Chondrocyte (in vitro differentiated cells): ENCODE measurements around the gene FRMPD1. TPM values are rescaled to one million over a fixed set of nuclear protein-coding genes. Genes with fewer than 3 reads are reported as not detected.

Source experiments
- DNase-seq: peaks from one replicate; pipeline ENCODE4 v3.0.0; 2021; ENCODE audit warnings: mixed read lengths, low spot score
- H3K27ac Mint-ChIP-seq: one replicate; pipeline ENCODE4 v1.8.0; 2021; ENCODE audit warnings: mild to moderate bottlenecking, moderate library complexity, mixed read lengths; ENCODE audit not compliant: unreplicated experiment
- H3K27me3 Mint-ChIP-seq: 2 replicates; pipeline ENCODE4 v1.8.0; 2021; ENCODE audit warnings: low read depth, mixed read lengths
- H3K36me3 Mint-ChIP-seq: 2 replicates; pipeline ENCODE4 v1.8.0; 2021; ENCODE audit warnings: low read depth, mixed read lengths
- H3K4me1 Mint-ChIP-seq: 2 replicates; pipeline ENCODE4 v1.8.0; 2021; ENCODE audit warnings: low read depth, mild to moderate bottlenecking, mixed read lengths
- H3K4me3 Mint-ChIP-seq: one replicate; pipeline ENCODE4 v1.8.0; 2021; ENCODE audit warnings: mild to moderate bottlenecking, moderate library complexity, mixed read lengths; ENCODE audit not compliant: unreplicated experiment
- H3K9me3 Mint-ChIP-seq: 2 replicates; pipeline ENCODE4 v1.8.0; 2021; ENCODE audit warnings: low read depth, mixed read lengths
- CTCF ChIP-seq: fragments of 200-600 bp; sonication (generic); IDR thresholded peaks from 2 replicates; pipeline ENCODE4 v1.5.0; 2021; ENCODE audit warnings: antibody characterized with exemption, mild to moderate bottlenecking, moderate library complexity
- total RNA-seq: library from RNA; stranded (reverse); gene quantifications from 3 replicates; pipeline ENCODE4 v1.2.1, GENCODE V29; 2021

Gene FRMPD1
- total RNA-seq, 1 donor from 2014 or later = not detected

GRCh38 chr9:37609735-37610397 is 40.9 kb upstream of the FRMPD1 start:
- Mint-ChIP-seq H3K36me3 (peaks cover 1% of the 10 kb centered on the region), H3K27me3 (peaks cover 44% of the 10 kb centered on the region), H3K4me1 (no peaks in the 10 kb centered on the region), H3K4me3 (no peak overlapping the region), H3K9me3 (no peaks in the 10 kb centered on the region), H3K27ac (no peak overlapping the region)
- TF ChIP-seq CTCF = no peak
- no peak for DNase-seq

- H3K9me3 Mint-ChIP-seq = no peaks in the 10 kb centered on the region
- H3K4me1 Mint-ChIP-seq = no peaks in the 10 kb centered on the region
- peaks cover 42% of the 10 kb centered on the region for H3K27me3 Mint-ChIP-seq
- no peak overlapping the region for H3K27ac Mint-ChIP-seq
- no peak for DNase-seq
- H3K4me3 Mint-ChIP-seq = no peak overlapping the region
- peaks cover 1% of the 10 kb centered on the region for H3K36me3 Mint-ChIP-seq
- no peak for TF ChIP-seq CTCF
Measured at GRCh38 chr9:37611014-37611413, 39.7 kb upstream of the FRMPD1 start.

- peaks cover 37% of the 10 kb centered on the region for H3K27me3 Mint-ChIP-seq
- peaks cover 1% of the 10 kb centered on the region for H3K36me3 Mint-ChIP-seq
- no peak for DNase-seq
- no peak for TF ChIP-seq CTCF
- H3K4me1 Mint-ChIP-seq = no peaks in the 10 kb centered on the region
- no peaks in the 10 kb centered on the region for H3K9me3 Mint-ChIP-seq
- H3K27ac Mint-ChIP-seq = no peak overlapping the region
- H3K4me3 Mint-ChIP-seq = no peak overlapping the region
Measured at GRCh38 chr9:37611961-37612360, 38.8 kb upstream of the FRMPD1 start.

GRCh38 chr9:37617161-37617560 is 33.6 kb upstream of the FRMPD1 start:
- no peaks in the 10 kb centered on the region for H3K9me3 Mint-ChIP-seq
- TF ChIP-seq CTCF = no peak
- no peak overlapping the region for H3K4me3 Mint-ChIP-seq
- H3K36me3 Mint-ChIP-seq = no peaks in the 10 kb centered on the region
- no peaks in the 10 kb centered on the region for H3K4me1 Mint-ChIP-seq
- H3K27me3 Mint-ChIP-seq = peaks cover 14% of the 10 kb centered on the region
- H3K27ac Mint-ChIP-seq = no peak overlapping the region
- no peak for DNase-seq

GRCh38 chr9:37617832-37618231 is 32.9 kb upstream of the FRMPD1 start:
- Mint-ChIP-seq H3K27ac (no peak overlapping the region), H3K9me3 (no peaks in the 10 kb centered on the region), H3K36me3 (no peaks in the 10 kb centered on the region), H3K27me3 (peaks cover 10% of the 10 kb centered on the region), H3K4me1 (no peaks in the 10 kb centered on the region), H3K4me3 (no peak overlapping the region)
- no peak for TF ChIP-seq CTCF
- no peak for DNase-seq
